ENCODE results near the gene AR.

DNA sequence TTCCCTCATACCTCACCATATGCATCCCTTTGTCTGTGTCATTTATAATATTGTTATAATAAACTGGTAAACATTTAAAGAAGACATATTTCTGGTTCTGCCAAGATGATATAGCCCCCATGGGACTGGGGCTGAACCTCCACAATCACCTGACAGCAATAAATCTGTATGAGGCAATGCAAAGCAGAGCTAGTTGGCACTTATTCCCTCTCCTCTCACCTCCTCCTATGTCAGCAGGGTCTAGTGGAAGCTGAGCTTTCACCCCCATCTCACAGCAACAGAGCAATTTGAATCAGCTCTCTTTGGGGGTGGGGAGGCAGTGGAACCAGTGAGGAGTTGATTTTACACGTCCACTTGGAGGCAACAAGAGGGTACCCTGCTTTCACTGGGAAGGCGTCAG lies 206.9 kb downstream of the AR start:
- no peak for TF ChIP-seq POLR2AphosphoS5 (IDR thresholded peaks at IDR 0.05; ENCODE audit: low read depth, low read length)
- TF ChIP-seq POLR2A (IDR thresholded peaks at IDR 0.05; ENCODE audit: low read depth, low read length): no peak
- no peak for TF ChIP-seq TAF1 (IDR thresholded peaks at IDR 0.05; ENCODE audit: borderline replicate concordance, low read depth, low read length)

Data from GM12892 (cell line).